Liver (tissue), 9 donors: ENCODE data around the gene KIF5A. TPM values are rescaled to one million over a fixed set of nuclear protein-coding genes. Genes with fewer than 3 reads are reported as not detected.
"Not testable (repeated sequence)": the region's sequence is repeated elsewhere in the genome, so short reads cannot be mapped to it uniquely, and the experiment has no call there.

ENCODE experiments used
- DNase-seq: peaks from one replicate; pipeline ENCODE4 v3.0.0-alpha.2; 2017; ENCODE audit warnings: low spot score
- H3K27ac ChIP-seq, 2 donors: one replicate each; pipeline ENCODE4 v1.7.0; 2013; ENCODE audit warnings: inconsistent platforms in 2 of 2, low read length in 2 of 2, control low read depth in 1 of 2, low read depth in 1 of 2, mild to moderate bottlenecking in 1 of 2
- H3K27me3 ChIP-seq, 4 donors: one replicate each; pipeline versions ENCODE4 v1.6.1 to v1.7.0; 2013; ENCODE audit warnings: low read length in 3 of 4, inconsistent platforms in 1 of 4, mild to moderate bottlenecking in 1 of 4, moderate library complexity in 1 of 4; ENCODE audit not compliant: control insufficient read depth in 4 of 4, insufficient read depth in 4 of 4
- H3K36me3 ChIP-seq, 4 donors: one replicate each; pipeline versions ENCODE4 v1.6.1 to v1.7.0; 2013; ENCODE audit warnings: low read length in 3 of 4, mild to moderate bottlenecking in 3 of 4, low read depth in 1 of 4, moderate library complexity in 1 of 4; ENCODE audit not compliant: control insufficient read depth in 4 of 4, insufficient read depth in 3 of 4
- H3K4me1 ChIP-seq, 4 donors: one replicate each; pipeline versions ENCODE4 v1.6.1 to v1.7.0; 2013; ENCODE audit warnings: low read length in 3 of 4, mild to moderate bottlenecking in 3 of 4, moderate library complexity in 1 of 4; ENCODE audit not compliant: control insufficient read depth in 4 of 4, insufficient read depth in 4 of 4
- H3K4me3 ChIP-seq, 3 donors: one replicate each; pipeline versions ENCODE4 v1.6.1 to v1.7.0; 2013; ENCODE audit warnings: low read length in 3 of 3, control low read depth in 1 of 3, low read depth in 1 of 3, mild to moderate bottlenecking in 1 of 3
- H3K9ac ChIP-seq, 2 donors: one replicate each; pipeline ENCODE4 v1.7.0; 2013; ENCODE audit warnings: low read length in 2 of 2, mild to moderate bottlenecking in 2 of 2, moderate library complexity in 2 of 2, control low read depth in 1 of 2, low read depth in 1 of 2
- H3K9me3 ChIP-seq, 4 donors: one replicate each; pipeline versions ENCODE4 v1.6.1 to v1.7.0; 2013; ENCODE audit warnings: low read length in 3 of 4; ENCODE audit not compliant: control insufficient read depth in 4 of 4
- EGR1 ChIP-seq, 2 donors: IDR thresholded peaks; 2 replicates each; pipeline ENCODE4 v1.6.1; 2016 to 2018; ENCODE audit warnings: antibody characterized with exemption in 2 of 2, low read depth in 2 of 2
- FOXA1 ChIP-seq: IDR thresholded peaks from 2 replicates; pipeline ENCODE4 v1.6.1; 2016; ENCODE audit warnings: antibody characterized with exemption
- FOXA2 ChIP-seq: IDR thresholded peaks from 2 replicates; pipeline ENCODE4 v1.6.1; 2016; ENCODE audit warnings: antibody characterized with exemption
- GABPA ChIP-seq, 2 donors: IDR thresholded peaks in 1 of 2; conservative IDR thresholded peaks in 1 of 2; 2 replicates each; pipeline ENCODE4 v1.6.1; 2016; ENCODE audit warnings: antibody characterized with exemption in 2 of 2, mild to moderate bottlenecking in 1 of 2, moderate library complexity in 1 of 2
- HNF4A ChIP-seq, 2 donors: conservative IDR thresholded peaks; 2 replicates each; pipeline ENCODE4 v1.6.1; 2016; ENCODE audit warnings: antibody characterized with exemption in 2 of 2, mild to moderate bottlenecking in 2 of 2
- JUND ChIP-seq, 2 donors: IDR thresholded peaks; 2 replicates each; pipeline ENCODE4 v1.6.1; 2016; ENCODE audit warnings: antibody characterized with exemption in 2 of 2
- NR2F2 ChIP-seq: IDR thresholded peaks from 2 replicates; pipeline ENCODE4 v1.6.1; 2016; ENCODE audit warnings: antibody characterized with exemption
- RAD21 ChIP-seq, 2 donors: IDR thresholded peaks; 2 replicates each; pipeline ENCODE4 v1.6.1; 2016; ENCODE audit warnings: antibody characterized with exemption in 2 of 2, mild to moderate bottlenecking in 2 of 2
- RXRA ChIP-seq, 2 donors: IDR thresholded peaks; 2 replicates each; pipeline ENCODE4 v1.6.1; 2017 to 2018; ENCODE audit warnings: antibody characterized with exemption in 2 of 2, mild to moderate bottlenecking in 1 of 2
- SP1 ChIP-seq: IDR thresholded peaks from 2 replicates; pipeline ENCODE4 v1.6.1; 2018; ENCODE audit warnings: antibody characterized with exemption, mild to moderate bottlenecking
- TAF1 ChIP-seq: conservative IDR thresholded peaks from 2 replicates; pipeline ENCODE4 v1.6.1; 2016; ENCODE audit warnings: antibody characterized with exemption, mild to moderate bottlenecking
- YY1 ChIP-seq: IDR thresholded peaks from 2 replicates; pipeline ENCODE4 v1.6.1; 2016; ENCODE audit warnings: antibody characterized with exemption, mild to moderate bottlenecking
- WGBS: extraction: QIAGEN DNeasy Blood & Tissue Kit; methylation state at CpG from one replicate; pipeline ENCODE4 v1.1.7; 2013; 5-methylcytosine and 5-hydroxymethylcytosine counted together
- polyA plus RNA-seq, 2 donors: library from polyadenylated mRNA; stranded (reverse) in 1 of 2; unstranded in 1 of 2; fragments of 200-250 nt in 1 of 2; fragments of >200 nt in 1 of 2; fragmentation: Nextera tagmentation in 1 of 2; extraction: Ambion mirVana in 1 of 2; gene quantifications; one replicate each; pipeline versions ENCODE4 v1.2.1 to v1.2.3, GENCODE V29; 2013 to 2015
- total RNA-seq, 2 donors: library from RNA; depleted of rRNA; stranded (reverse); fragments of >200 nt; gene quantifications; one replicate each; pipeline ENCODE4 v1.2.3, GENCODE V29; 2014
- TF ChIP-seq, protein P1 (sequence below): IDR thresholded peaks from 2 replicates; pipeline ENCODE4 v1.6.1; 2016; ENCODE audit warnings: antibody characterized with exemption
- TF ChIP-seq, protein P2 (sequence below): IDR thresholded peaks from 2 replicates; pipeline ENCODE4 v1.6.1; 2016; ENCODE audit warnings: antibody characterized with exemption
- TF ChIP-seq, protein P3 (sequence below): IDR thresholded peaks from 2 replicates; pipeline ENCODE4 v1.6.1; 2016; ENCODE audit warnings: antibody characterized with exemption
- TF ChIP-seq, protein P4 (sequence below): fragments of 150-350 bp; IDR thresholded peaks from 2 replicates; pipeline ENCODE4 v1.5.1; 2017; ENCODE audit warnings: improper control_type of control experiment, low read depth, low read length; ENCODE audit not compliant: missing input control
- donor health status: healthy.
- donor health status: healthy.
- donor health status: healthy.
- donor health status: healthy.
- donor health status: healthy.

Gene KIF5A
- total and polyA plus RNA-seq, 4 donors: 0.01 to 0.42 TPM; not detected in 2

DNA sequence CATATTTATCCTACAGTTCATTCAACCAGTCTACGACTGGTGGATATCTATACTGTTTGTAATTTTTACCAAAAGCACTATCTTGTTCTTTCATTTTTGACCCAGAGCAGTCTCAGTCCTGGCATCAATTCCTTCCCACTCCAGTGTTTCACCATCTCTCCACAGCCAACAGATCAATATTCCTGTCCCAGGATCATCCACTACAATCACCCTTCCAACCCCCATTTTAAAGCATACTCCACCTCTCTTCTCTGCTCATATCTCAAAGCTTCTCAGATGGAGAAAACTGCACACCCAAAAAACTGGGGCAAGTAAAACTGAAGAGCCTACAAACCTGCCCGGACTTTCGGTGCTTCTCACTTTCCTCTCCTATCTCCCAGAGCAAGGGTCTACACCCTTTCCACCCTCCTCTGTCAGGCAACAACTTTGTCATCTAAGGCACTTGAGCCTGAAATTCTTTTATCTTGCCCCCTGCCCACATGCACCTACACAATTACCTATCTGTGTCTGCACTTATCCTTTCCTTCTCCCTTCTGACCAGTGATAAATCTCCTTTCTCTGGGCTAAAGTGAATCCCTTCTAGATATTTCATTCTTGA, 37.1 kb downstream of the KIF5A start (continued):
- TF ChIP-seq HNF4A (conservative IDR thresholded peaks at IDR 0.05): peak; percentile 36 to 48
- no peak for TF ChIP-seq FOXA2
- TF ChIP-seq RXRA (IDR thresholded peaks at IDR 0.05): peak; percentile 16 to 22
- TF ChIP-seq, protein P1, sequence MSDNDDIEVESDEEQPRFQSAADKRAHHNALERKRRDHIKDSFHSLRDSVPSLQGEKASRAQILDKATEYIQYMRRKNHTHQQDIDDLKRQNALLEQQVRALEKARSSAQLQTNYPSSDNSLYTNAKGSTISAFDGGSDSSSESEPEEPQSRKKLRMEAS: peak; percentile 20
- no peak for TF ChIP-seq SP1
- TF ChIP-seq TAF1: no peak
- TF ChIP-seq JUND (IDR thresholded peaks at IDR 0.05): no peak
- no peak for TF ChIP-seq NR2F2
- TF ChIP-seq, protein P2, sequence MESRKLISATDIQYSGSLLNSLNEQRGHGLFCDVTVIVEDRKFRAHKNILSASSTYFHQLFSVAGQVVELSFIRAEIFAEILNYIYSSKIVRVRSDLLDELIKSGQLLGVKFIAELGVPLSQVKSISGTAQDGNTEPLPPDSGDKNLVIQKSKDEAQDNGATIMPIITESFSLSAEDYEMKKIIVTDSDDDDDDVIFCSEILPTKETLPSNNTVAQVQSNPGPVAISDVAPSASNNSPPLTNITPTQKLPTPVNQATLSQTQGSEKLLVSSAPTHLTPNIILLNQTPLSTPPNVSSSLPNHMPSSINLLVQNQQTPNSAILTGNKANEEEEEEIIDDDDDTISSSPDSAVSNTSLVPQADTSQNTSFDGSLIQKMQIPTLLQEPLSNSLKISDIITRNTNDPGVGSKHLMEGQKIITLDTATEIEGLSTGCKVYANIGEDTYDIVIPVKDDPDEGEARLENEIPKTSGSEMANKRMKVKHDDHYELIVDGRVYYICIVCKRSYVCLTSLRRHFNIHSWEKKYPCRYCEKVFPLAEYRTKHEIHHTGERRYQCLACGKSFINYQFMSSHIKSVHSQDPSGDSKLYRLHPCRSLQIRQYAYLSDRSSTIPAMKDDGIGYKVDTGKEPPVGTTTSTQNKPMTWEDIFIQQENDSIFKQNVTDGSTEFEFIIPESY: peak; percentile 44

DNA sequence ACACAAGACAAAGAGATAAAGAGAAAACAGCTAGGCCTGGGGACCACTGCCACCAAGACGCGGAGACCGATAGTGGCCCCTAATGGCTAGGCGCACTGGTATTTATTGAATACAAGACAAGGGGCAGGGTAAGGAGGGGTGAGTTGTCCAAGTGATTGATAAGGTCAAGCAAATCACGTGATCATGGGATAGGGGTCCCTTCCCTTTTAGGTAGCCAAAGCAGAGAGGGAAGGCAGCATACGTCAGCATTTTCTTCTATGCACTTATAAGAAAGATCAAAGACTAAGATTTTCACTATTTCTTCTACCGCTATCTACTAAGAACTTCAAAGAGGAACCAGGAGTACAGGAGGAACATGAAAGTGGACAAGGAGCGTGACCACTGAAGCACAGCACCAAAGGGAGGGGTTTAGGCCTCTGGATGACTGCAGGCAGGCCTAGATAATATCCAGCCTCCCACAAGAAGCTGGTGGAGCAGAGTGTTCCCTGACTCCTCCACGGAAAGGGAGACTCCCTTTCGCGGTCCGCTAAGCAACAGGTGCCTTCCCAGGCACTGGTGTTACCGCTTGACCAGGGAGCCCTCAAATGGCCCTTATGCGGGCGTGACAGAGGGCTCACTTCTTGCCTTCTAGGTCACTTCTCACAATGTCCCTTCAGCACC, 39.2 kb downstream of the KIF5A start:
- not testable (repeated sequence) for H3K36me3 ChIP-seq, H3K27ac ChIP-seq, H3K27me3 ChIP-seq, H3K4me3 ChIP-seq, H3K9me3 ChIP-seq, DNase-seq, H3K9ac ChIP-seq
- peaks cover 6 to 31% (median 18%) of the 10 kb centered on the region in 4 donors for H3K4me1 ChIP-seq
- 88% methylated on average over 15 of the region's 15 CpGs for WGBS

DNA sequence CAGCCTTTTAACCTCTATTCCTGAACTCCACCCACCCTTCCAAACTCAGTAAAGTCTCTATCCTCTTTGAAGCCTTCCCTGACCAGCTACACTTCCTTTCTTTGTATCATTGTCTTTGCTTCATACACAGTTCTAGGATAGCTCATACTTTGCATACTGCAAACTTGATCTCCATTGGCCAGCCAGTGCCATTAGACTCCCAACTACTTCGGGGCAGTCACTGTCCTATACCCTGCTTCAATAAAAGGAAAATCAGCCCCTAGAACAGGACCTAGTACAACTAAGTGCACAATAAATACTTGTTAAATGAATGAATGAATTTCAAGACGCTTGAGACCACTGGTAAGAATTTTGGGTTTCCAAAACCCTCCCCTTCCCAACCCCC, 40.6 kb downstream of the KIF5A start:
- Histone ChIP-seq H3K27me3 (no peaks in the 10 kb centered on the region), H3K9ac (no peak overlapping the region), H3K4me3 (peak overlapping the region; percentile 77 to 97 (median 95)), H3K27ac (peak overlapping the region; percentile 54 to 55), H3K9me3 (no peaks in the 10 kb centered on the region), H3K36me3 (peaks cover 0 to 6% (median 0%) of the 10 kb centered on the region in 4 donors), H3K4me1 (peaks cover 6 to 31% (median 18%) of the 10 kb centered on the region in 4 donors)
- WGBS: 27% methylated on average over 2 of the region's 2 CpGs
- TF ChIP-seq SP1: no peak
- no peak for TF ChIP-seq NR2F2
- TF ChIP-seq HNF4A (conservative IDR thresholded peaks at IDR 0.05): no peak
- TF ChIP-seq FOXA1: no peak
- TF ChIP-seq YY1: no peak
- TF ChIP-seq GABPA (IDR thresholded peaks at IDR 0.05 in 1 of 2, conservative IDR thresholded peaks at IDR 0.05 in 1 of 2): no peak
- TF ChIP-seq RXRA (IDR thresholded peaks at IDR 0.05): no peak
- TF ChIP-seq TAF1: no peak
- TF ChIP-seq, protein P1: no peak
- TF ChIP-seq EGR1 (IDR thresholded peaks at IDR 0.05; ENCODE audit: low read depth in 2 of 2): no peak
- TF ChIP-seq, protein P3, sequence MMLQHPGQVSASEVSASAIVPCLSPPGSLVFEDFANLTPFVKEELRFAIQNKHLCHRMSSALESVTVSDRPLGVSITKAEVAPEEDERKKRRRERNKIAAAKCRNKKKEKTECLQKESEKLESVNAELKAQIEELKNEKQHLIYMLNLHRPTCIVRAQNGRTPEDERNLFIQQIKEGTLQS: no peak
- TF ChIP-seq, protein P4, sequence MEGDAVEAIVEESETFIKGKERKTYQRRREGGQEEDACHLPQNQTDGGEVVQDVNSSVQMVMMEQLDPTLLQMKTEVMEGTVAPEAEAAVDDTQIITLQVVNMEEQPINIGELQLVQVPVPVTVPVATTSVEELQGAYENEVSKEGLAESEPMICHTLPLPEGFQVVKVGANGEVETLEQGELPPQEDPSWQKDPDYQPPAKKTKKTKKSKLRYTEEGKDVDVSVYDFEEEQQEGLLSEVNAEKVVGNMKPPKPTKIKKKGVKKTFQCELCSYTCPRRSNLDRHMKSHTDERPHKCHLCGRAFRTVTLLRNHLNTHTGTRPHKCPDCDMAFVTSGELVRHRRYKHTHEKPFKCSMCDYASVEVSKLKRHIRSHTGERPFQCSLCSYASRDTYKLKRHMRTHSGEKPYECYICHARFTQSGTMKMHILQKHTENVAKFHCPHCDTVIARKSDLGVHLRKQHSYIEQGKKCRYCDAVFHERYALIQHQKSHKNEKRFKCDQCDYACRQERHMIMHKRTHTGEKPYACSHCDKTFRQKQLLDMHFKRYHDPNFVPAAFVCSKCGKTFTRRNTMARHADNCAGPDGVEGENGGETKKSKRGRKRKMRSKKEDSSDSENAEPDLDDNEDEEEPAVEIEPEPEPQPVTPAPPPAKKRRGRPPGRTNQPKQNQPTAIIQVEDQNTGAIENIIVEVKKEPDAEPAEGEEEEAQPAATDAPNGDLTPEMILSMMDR: no peak
- TF ChIP-seq, protein P2: no peak
- no peak for TF ChIP-seq RAD21 (IDR thresholded peaks at IDR 0.05)
- no peak for DNase-seq
